Measurements from ENCODE around the gene ADARB1.
A peak's percentile ranks its signal among the peaks of the same experiment; 100 is the strongest.
"Not testable (repeated sequence)": the region's sequence is repeated elsewhere in the genome, so short reads cannot be mapped to it uniquely, and the experiment has no call there.

The ADARB1 gene

GRCh38 chr21:45120975-45121374 is 46.6 kb downstream of the ADARB1 start:
- no peak for DNase-seq

- no peak for DNase-seq
These were observed 47.6 kb downstream of the ADARB1 start for GRCh38 chr21:45122030-45122429.

- DNase-seq: no peak
These were observed 48.2 kb downstream of the ADARB1 start for GRCh38 chr21:45122432-45123132.

GRCh38 chr21:45123440-45123839 is 49.1 kb downstream of the ADARB1 start:
- no peak for DNase-seq

GRCh38 chr21:45124596-45124995 is 50.2 kb downstream of the ADARB1 start:
- no peak for DNase-seq

GRCh38 chr21:45125357-45125756 is 51.0 kb downstream of the ADARB1 start:
- DNase-seq: no peak

GRCh38 chr21:45126204-45126626 is 51.8 kb downstream of the ADARB1 start:
- DNase-seq: no peak

- no peak for DNase-seq
These were observed 52.6 kb downstream of the ADARB1 start for GRCh38 chr21:45126983-45127382.

- DNase-seq: no peak
These were observed 53.6 kb downstream of the ADARB1 start for GRCh38 chr21:45127937-45128336.

- peak; percentile 73 to 76 for DNase-seq
These were observed 54.3 kb downstream of the ADARB1 start for GRCh38 chr21:45128613-45129188.

- DNase-seq: no peak
These were observed 55.0 kb downstream of the ADARB1 start for GRCh38 chr21:45129189-45129923.

- DNase-seq: no peak
These were observed 56.0 kb downstream of the ADARB1 start for GRCh38 chr21:45130324-45130774.

- no peak for DNase-seq
These were observed 57.2 kb downstream of the ADARB1 start for GRCh38 chr21:45131537-45131999.

- DNase-seq: no peak
These were observed 58.6 kb downstream of the ADARB1 start for GRCh38 chr21:45132841-45133573.

GRCh38 chr21:45133574-45134278 is 59.3 kb downstream of the ADARB1 start:
- not testable (repeated sequence) for DNase-seq

GRCh38 chr21:45134279-45135076 is 60.1 kb downstream of the ADARB1 start:
- no peak for DNase-seq

GRCh38 chr21:45135122-45135521 is 60.7 kb downstream of the ADARB1 start:
- DNase-seq: no peak

- DNase-seq: no peak
These were observed 61.5 kb downstream of the ADARB1 start for GRCh38 chr21:45135868-45136267.

- no peak for DNase-seq
These were observed 62.1 kb downstream of the ADARB1 start for GRCh38 chr21:45136500-45136899.

GRCh38 chr21:45136927-45137611 is 62.7 kb downstream of the ADARB1 start:
- peak; percentile 56 to 66 for DNase-seq

GRCh38 chr21:45137612-45137937 is 63.2 kb downstream of the ADARB1 start:
- no peak for DNase-seq

All from activated CD4-positive, alpha-beta T cell treated with anti-CD3 and anti-CD28 coated beads, Interleukin-2, amount 50 U/mL, for 4 hours (primary cell).